HEK293T (cell line): ENCODE measurements around the gene CABP2.

Experiments
- CTCF ChIA-PET: fragments of 350-600 bp; formaldehyde crosslinking; extraction: SDS; loops from one replicate; lab custom pipeline; 2021; ENCODE audit warnings: antibody characterized with exemption, inconsistent platforms; lab: Yijun Ruan, JAX
- POLR2A ChIA-PET: fragments of 350-600 bp; formaldehyde crosslinking; extraction: SDS; loops from one replicate; lab custom pipeline; 2020; ENCODE audit warnings: antibody characterized with exemption, inconsistent platforms; lab: Yijun Ruan, JAX
- DNase-seq: peaks from one replicate; pipeline ENCODE4 v3.0.0; 2012; ENCODE audit warnings: mixed read lengths; ENCODE audit errors: extremely low spot score
- ARNT ChIP-seq: fragments of 450-650 bp; IDR thresholded peaks from 2 replicates; pipeline ENCODE4 v1.6.1; 2017; ENCODE audit warnings: mild to moderate bottlenecking
- BHLHE40 ChIP-seq: fragments of 450-650 bp; IDR thresholded peaks from 2 replicates; pipeline ENCODE4 v1.6.1; 2016; ENCODE audit warnings: mild to moderate bottlenecking, moderate library complexity, borderline replicate concordance
- CTBP1 ChIP-seq: fragments of 450-650 bp; IDR thresholded peaks from 2 replicates; pipeline ENCODE4 v1.6.1; 2016; ENCODE audit warnings: borderline replicate concordance
- ELF4 ChIP-seq: fragments of 450-650 bp; IDR thresholded peaks from 2 replicates; pipeline ENCODE4 v1.6.1; 2017; ENCODE audit warnings: antibody characterized with exemption
- FOXA1 ChIP-seq: fragments of 450-650 bp; IDR thresholded peaks from 2 replicates; pipeline ENCODE4 v1.6.1; 2016; ENCODE audit warnings: mild to moderate bottlenecking
- FOXK2 ChIP-seq: fragments of 450-650 bp; IDR thresholded peaks from 2 replicates; pipeline ENCODE4 v1.6.1; 2016; ENCODE audit warnings: mild to moderate bottlenecking
- FOXM1 ChIP-seq: fragments of 450-650 bp; IDR thresholded peaks from 2 replicates; pipeline ENCODE4 v1.6.1; 2017; ENCODE audit warnings: mild to moderate bottlenecking, borderline replicate concordance
- HDGF ChIP-seq: fragments of 450-650 bp; IDR thresholded peaks from 2 replicates; pipeline ENCODE4 v1.6.1; 2017; ENCODE audit warnings: antibody characterized with exemption, borderline replicate concordance
- L3MBTL2 ChIP-seq: fragments of 450-650 bp; conservative IDR thresholded peaks from 2 replicates; pipeline ENCODE4 v1.6.1; 2016; ENCODE audit warnings: mild to moderate bottlenecking
- LEF1 ChIP-seq: fragments of 450-650 bp; IDR thresholded peaks from 2 replicates; pipeline ENCODE4 v1.6.1; 2017; ENCODE audit warnings: mild to moderate bottlenecking, borderline replicate concordance
- NFRKB ChIP-seq: fragments of 450-650 bp; IDR thresholded peaks from 2 replicates; pipeline ENCODE4 v1.6.1; 2016; ENCODE audit warnings: mild to moderate bottlenecking, moderate library complexity
- PKNOX1 ChIP-seq: fragments of 450-650 bp; IDR thresholded peaks from 2 replicates; pipeline ENCODE4 v1.6.1; 2016
- SP1 ChIP-seq: fragments of 450-650 bp; IDR thresholded peaks from 2 replicates; pipeline ENCODE4 v1.6.1; 2017
- SUZ12 ChIP-seq: fragments of 450-650 bp; IDR thresholded peaks from 2 replicates; pipeline ENCODE4 v1.6.1; 2016; ENCODE audit warnings: mild to moderate bottlenecking
- TARDBP ChIP-seq: fragments of 450-650 bp; IDR thresholded peaks from 2 replicates; pipeline ENCODE4 v1.6.1; 2016
- ZNF384 ChIP-seq: fragments of 450-650 bp; IDR thresholded peaks from 2 replicates; pipeline ENCODE4 v1.6.1; 2016

CABP2 gene

GRCh38 chr11:67494371-67495233, 28.6 kb downstream of the CABP2 start:
- CTCF ChIA-PET = interaction anchor here (1.1 kb wide), 1 partner anchor 12 kb away, joined by 3 read pairs; the partner anchor contains the start of gene AIP
- POLR2A ChIA-PET = interaction anchor here (0.8 kb wide), 1 partner anchor 25 kb away, joined by 3 read pairs; the partner anchor contains the start of gene TMEM134

GRCh38 chr11:67493548-67494370, 29.5 kb downstream of the CABP2 start:
- CTCF ChIA-PET = no interaction called here
- no peak for DNase-seq

More at GRCh38 chr11:67494371-67495233, 28.6 kb downstream of the CABP2 start:
- DNase-seq = no peak
- TF ChIP-seq HDGF (no peak), FOXK2 (no peak), ELF4 (no peak), PKNOX1 (no peak), NFRKB (no peak), CTBP1 (no peak), LEF1 (no peak), BHLHE40 (no peak), ZNF384 (no peak), TARDBP (no peak), FOXA1 (no peak), FOXM1 (no peak)

GRCh38 chr11:67492801-67493547, 30.3 kb downstream of the CABP2 start:
- no peak for DNase-seq
- CTCF ChIA-PET = no interaction called here
- POLR2A ChIA-PET = interaction anchor here (1.1 to 2.6 kb wide), 2 partner anchors 10 to 91 kb away, joined by 3 to 10 read pairs; partner anchors contain the start of genes AIP and PPP1CA
- TF ChIP-seq PKNOX1 (peak; percentile 15; the same call in 1 of the 2 replicates), FOXM1 (no peak)

More at GRCh38 chr11:67493548-67494370, 29.5 kb downstream of the CABP2 start:
- TF ChIP-seq PKNOX1 (no peak), ARNT (no peak), CTBP1 (no peak), ELF4 (no peak), LEF1 (no peak), ZNF384 (no peak), FOXK2 (no peak), SP1 (no peak), L3MBTL2 (no peak), SUZ12 (no peak), FOXA1 (no peak), HDGF (no peak), FOXM1 (no peak), NFRKB (no peak), BHLHE40 (no peak), TARDBP (no peak)
- POLR2A ChIA-PET = interaction anchor here (0.8 kb wide), 1 partner anchor 24 kb away, joined by 3 read pairs; the partner anchor contains the start of gene TMEM134

- CTCF ChIA-PET = no interaction called here
- TF ChIP-seq SP1 = no peak
- TF ChIP-seq BHLHE40 = no peak
- no peak for TF ChIP-seq PKNOX1
- TF ChIP-seq CTBP1 = no peak
- no peak for TF ChIP-seq ARNT
- TF ChIP-seq NFRKB = no peak
- no peak for TF ChIP-seq FOXM1
- TF ChIP-seq L3MBTL2 = no peak
- TF ChIP-seq ZNF384 = no peak
- TF ChIP-seq FOXA1 = no peak
- POLR2A ChIA-PET = interaction anchor here (1.1 to 2.6 kb wide), 2 partner anchors 9 to 91 kb away, joined by 3 to 10 read pairs; partner anchors contain the start of genes AIP and PPP1CA
- no peak for DNase-seq
Observed at GRCh38 chr11:67492069-67492727, 31.0 kb downstream of the CABP2 start.
